ENCODE results near the gene WFIKKN1. TPM values are rescaled to one million over a fixed set of nuclear protein-coding genes. Genes with fewer than 3 reads are reported as not detected.

WFIKKN1 gene
- total and polyA plus RNA-seq, 10 donors = 0.15 to 1.8 (median 0.94) TPM

DNA sequence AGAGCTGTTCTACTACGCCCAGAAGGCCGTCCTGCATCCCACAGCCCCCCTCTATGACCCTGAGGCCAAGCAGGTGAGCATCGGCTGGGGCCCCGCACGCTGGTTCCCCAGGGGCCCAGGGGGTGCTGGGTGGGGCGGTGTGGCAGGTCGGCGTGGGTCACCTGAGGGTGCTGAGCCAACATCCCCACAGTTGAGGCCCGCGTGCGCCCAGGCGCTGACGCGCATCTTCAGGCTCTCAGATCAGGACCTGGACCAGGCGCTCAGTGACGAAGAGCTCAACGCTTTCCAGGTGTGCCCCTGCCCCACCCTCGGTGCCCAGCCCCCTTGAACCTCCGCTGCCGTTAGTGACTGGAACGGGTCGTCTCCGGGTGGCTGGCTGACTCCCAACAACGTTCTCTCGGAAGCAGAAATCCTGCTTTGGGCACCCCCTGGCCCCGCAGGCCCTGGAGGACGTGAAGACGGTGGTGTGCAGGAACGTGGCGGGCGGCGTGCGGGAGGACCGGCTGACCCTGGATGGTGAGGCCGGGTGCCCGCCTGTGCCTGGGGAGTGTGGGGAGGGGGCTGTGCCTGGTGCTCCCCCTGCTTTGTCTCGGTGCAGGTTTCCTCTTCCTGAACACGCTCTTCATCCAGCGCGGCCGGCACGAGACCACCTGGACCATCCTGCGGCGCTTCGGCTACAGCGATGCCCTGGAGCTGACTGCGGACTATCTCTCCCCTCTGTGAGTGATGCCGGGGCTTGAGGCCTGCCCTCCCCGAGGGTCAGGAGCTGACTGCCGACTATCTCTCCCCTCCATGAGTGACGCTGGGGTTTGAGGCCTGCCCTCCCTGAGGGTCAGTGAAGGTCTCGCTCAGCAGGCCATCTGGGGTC lies 39.9 kb downstream of the WFIKKN1 start:
- Histone ChIP-seq H3K9me3 (no peaks in the 10 kb centered on the region), H3K27ac (no peak overlapping the region), H3K36me3 (peaks cover 0 to 57% (median 45%) of the 10 kb centered on the region in 6 donors), H3K4me3 (no peak overlapping the region), H3K4me1 (peaks cover 24 to 66% (median 47%) of the 10 kb centered on the region in 6 donors), H3K27me3 (replicated peaks in 1 of 7) (peaks cover 0 to 15% (median 5%) of the 10 kb centered on the region in 7 donors)
- WGBS, 5 donors = 93 to 97% (median 94%) methylated on average over 48 to 52 of the region's 52 CpGs
- intact Hi-C loops (cut with DNase I; ENCODE audit: low total_unique reads) = no loop called here
- DNase-seq = no peak
- TF ChIP-seq POLR2A (IDR thresholded peaks at IDR 0.05) (no peak), POLR2AphosphoS5 (IDR thresholded peaks at IDR 0.05) (peak in 1 of 3 donors; percentile 21)
- TF ChIP-seq, protein P1, sequence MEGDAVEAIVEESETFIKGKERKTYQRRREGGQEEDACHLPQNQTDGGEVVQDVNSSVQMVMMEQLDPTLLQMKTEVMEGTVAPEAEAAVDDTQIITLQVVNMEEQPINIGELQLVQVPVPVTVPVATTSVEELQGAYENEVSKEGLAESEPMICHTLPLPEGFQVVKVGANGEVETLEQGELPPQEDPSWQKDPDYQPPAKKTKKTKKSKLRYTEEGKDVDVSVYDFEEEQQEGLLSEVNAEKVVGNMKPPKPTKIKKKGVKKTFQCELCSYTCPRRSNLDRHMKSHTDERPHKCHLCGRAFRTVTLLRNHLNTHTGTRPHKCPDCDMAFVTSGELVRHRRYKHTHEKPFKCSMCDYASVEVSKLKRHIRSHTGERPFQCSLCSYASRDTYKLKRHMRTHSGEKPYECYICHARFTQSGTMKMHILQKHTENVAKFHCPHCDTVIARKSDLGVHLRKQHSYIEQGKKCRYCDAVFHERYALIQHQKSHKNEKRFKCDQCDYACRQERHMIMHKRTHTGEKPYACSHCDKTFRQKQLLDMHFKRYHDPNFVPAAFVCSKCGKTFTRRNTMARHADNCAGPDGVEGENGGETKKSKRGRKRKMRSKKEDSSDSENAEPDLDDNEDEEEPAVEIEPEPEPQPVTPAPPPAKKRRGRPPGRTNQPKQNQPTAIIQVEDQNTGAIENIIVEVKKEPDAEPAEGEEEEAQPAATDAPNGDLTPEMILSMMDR (IDR thresholded peaks at IDR 0.05 in 8 of 11, conservative IDR thresholded peaks at IDR 0.05 in 3 of 11) = no peak

- 88 to 97% (median 90%) methylated on average over 13 to 40 of the region's 40 CpGs for WGBS, 5 donors
- no peak for TF ChIP-seq POLR2A (IDR thresholded peaks at IDR 0.05)
- TF ChIP-seq, protein P1 (IDR thresholded peaks at IDR 0.05 in 8 of 11, conservative IDR thresholded peaks at IDR 0.05 in 3 of 11) = no peak
- TF ChIP-seq POLR2AphosphoS5 (IDR thresholded peaks at IDR 0.05) = no peak
- peaks cover 0 to 23% (median 7%) of the 10 kb centered on the region in 7 donors for H3K27me3 ChIP-seq (replicated peaks in 1 of 7)
- H3K4me1 ChIP-seq = peaks cover 28 to 71% (median 51%) of the 10 kb centered on the region in 6 donors
- no peak for DNase-seq
- intact Hi-C loops (cut with DNase I; ENCODE audit: low total_unique reads) = no loop called here
- H3K4me3 ChIP-seq = no peak overlapping the region
- peaks cover 0 to 57% (median 45%) of the 10 kb centered on the region in 6 donors for H3K36me3 ChIP-seq
- H3K9me3 ChIP-seq = no peaks in the 10 kb centered on the region
- no peak overlapping the region for H3K27ac ChIP-seq
Measured at GRCh38 chr16:671353-672131, 40.8 kb downstream of the WFIKKN1 start.

GRCh38 chr16:672371-672770 lies 41.6 kb downstream of the WFIKKN1 start:
- intact Hi-C loops (cut with DNase I; ENCODE audit: low total_unique reads) = no loop called here
- WGBS, 5 donors = 82 to 98% (median 96%) methylated on average over 7 to 19 of the region's 19 CpGs
- peaks cover 24 to 71% (median 49%) of the 10 kb centered on the region in 6 donors for H3K4me1 ChIP-seq
- peaks cover 0 to 31% (median 15%) of the 10 kb centered on the region in 7 donors for H3K27me3 ChIP-seq (replicated peaks in 1 of 7)
- no peak overlapping the region for H3K4me3 ChIP-seq
- no peak overlapping the region for H3K27ac ChIP-seq
- TF ChIP-seq POLR2AphosphoS5 (IDR thresholded peaks at IDR 0.05) (no peak), POLR2A (IDR thresholded peaks at IDR 0.05) (no peak)
- TF ChIP-seq, protein P1 (IDR thresholded peaks at IDR 0.05 in 8 of 11, conservative IDR thresholded peaks at IDR 0.05 in 3 of 11) = no peak
- H3K9me3 ChIP-seq = no peaks in the 10 kb centered on the region
- peaks cover 0 to 57% (median 45%) of the 10 kb centered on the region in 6 donors for H3K36me3 ChIP-seq
- no peak for DNase-seq

All from spleen (tissue), 11 donors.